Endodermal cell (in vitro differentiated cells): ENCODE measurements around the gene GHRH. TPM values are rescaled to one million over a fixed set of nuclear protein-coding genes. Genes with fewer than 3 reads are reported as not detected.

Experiments used
- DNase-seq: peaks from one replicate; pipeline ENCODE4 v3.0.0-alpha.2; 2017
- H3K27ac ChIP-seq: 2 replicates; pipeline ENCODE4 v1.5.1; 2013; ENCODE audit warnings: mild to moderate bottlenecking, low read depth, low read length, moderate library complexity
- H3K27me3 ChIP-seq: 2 replicates; pipeline ENCODE4 v1.6.1; 2013; ENCODE audit warnings: mild to moderate bottlenecking, low read length, moderate library complexity; ENCODE audit not compliant: insufficient read depth, control insufficient read depth, poor library complexity, severe bottlenecking
- H3K36me3 ChIP-seq: 2 replicates; pipeline ENCODE4 v1.7.0; 2013; ENCODE audit warnings: mild to moderate bottlenecking, low read length, moderate library complexity; ENCODE audit not compliant: control insufficient read depth, insufficient read depth
- H3K4me1 ChIP-seq: one replicate; pipeline ENCODE4 v1.7.0; 2013; ENCODE audit warnings: low read length; ENCODE audit not compliant: control insufficient read depth, insufficient read depth
- H3K4me3 ChIP-seq: 2 replicates; pipeline ENCODE4 v1.5.1; 2013; ENCODE audit warnings: mild to moderate bottlenecking, low read length, moderate library complexity
- H3K9ac ChIP-seq: 2 replicates; pipeline ENCODE4 v1.6.1; 2013; ENCODE audit warnings: mild to moderate bottlenecking, low read length, moderate library complexity; ENCODE audit not compliant: poor library complexity, severe bottlenecking; ENCODE audit errors: extremely low read depth
- H3K9me3 ChIP-seq: 2 replicates; pipeline ENCODE4 v1.6.1; 2013; ENCODE audit warnings: mild to moderate bottlenecking, low read length, moderate library complexity; ENCODE audit not compliant: control insufficient read depth
- H3K27ac Mint-ChIP-seq: 2 replicates; pipeline ENCODE4 v1.8.0; 2020; ENCODE audit warnings: mixed read lengths
- H3K27me3 Mint-ChIP-seq: 2 replicates; pipeline ENCODE4 v1.8.0; 2021; ENCODE audit warnings: mild to moderate bottlenecking, mixed read lengths; ENCODE audit not compliant: insufficient read depth
- H3K36me3 Mint-ChIP-seq: 2 replicates; pipeline ENCODE4 v1.8.0; 2020; ENCODE audit warnings: low read depth, mixed read lengths
- H3K4me1 Mint-ChIP-seq: 2 replicates; pipeline ENCODE4 v1.8.0; 2020; ENCODE audit warnings: mixed read lengths
- H3K4me3 Mint-ChIP-seq: 2 replicates; pipeline ENCODE4 v1.8.0; 2020; ENCODE audit warnings: mild to moderate bottlenecking, moderate library complexity, mixed read lengths
- H3K9me3 Mint-ChIP-seq: 2 replicates; pipeline ENCODE4 v1.8.0; 2020; ENCODE audit warnings: mild to moderate bottlenecking, mixed read lengths
- WGBS, 2 experiments: methylation state at CpG; one replicate each; pipeline versions ENCODE4 v1.1.5 to v1.1.7; 2013; ENCODE audit warnings: missing lambda C conversion rate in 2 of 2, mixed read lengths in 1 of 2; ENCODE audit not compliant: insufficient coverage in 1 of 2, insufficient read length in 1 of 2; 5-methylcytosine and 5-hydroxymethylcytosine counted together
- long read RNA-seq, 4 experiments: library from polyadenylated mRNA in 2 of 4; library from RNA in 1 of 4; library from capped mRNA in 1 of 4; stranded (forward) in 3 of 4; unstranded in 1 of 4; transcript quantifications; one replicate each; pipeline ENCODE4 v2.0.0, GENCODE V29; 2020 to 2021; ENCODE audit warnings: inconsistent platforms in 1 of 4
- polyA plus RNA-seq, 2 experiments: library from polyadenylated mRNA; stranded (reverse); fragments of 50-300 nt; gene quantifications; one replicate each; pipeline ENCODE4 v1.2.3, GENCODE V29; 2013
- total RNA-seq, 2 donors: library from RNA; stranded (reverse); fragmentation: NEBNext Ultra II Directional in 1 of 2; extraction: Animal tissue kit (Norgen Biotek cat#: 25700) in 1 of 2; gene quantifications; 2 replicates in 1 of 2; 3 replicates in 1 of 2; pipeline ENCODE4 v1.2.1, GENCODE V29; 2021
- TF ChIP-seq, protein P1 (sequence below): fragments of 200-600 bp; sonication (generic); conservative IDR thresholded peaks from 2 replicates; pipeline ENCODE4 v1.5.0; 2021; ENCODE audit warnings: antibody characterized with exemption, mild to moderate bottlenecking

The GHRH gene
- not detected for total RNA-seq
- polyA plus RNA-seq (2013, experiment 1 of 2), result 0.78 TPM
- polyA plus RNA-seq (2013, experiment 2 of 2), result not detected
- long read RNA-seq, experiment 1, result 0 reads
- long read RNA-seq, experiment 2, result 0 reads
- long read RNA-seq, experiment 3, result 0 reads
- long read RNA-seq, experiment 4, result 0 reads

DNA sequence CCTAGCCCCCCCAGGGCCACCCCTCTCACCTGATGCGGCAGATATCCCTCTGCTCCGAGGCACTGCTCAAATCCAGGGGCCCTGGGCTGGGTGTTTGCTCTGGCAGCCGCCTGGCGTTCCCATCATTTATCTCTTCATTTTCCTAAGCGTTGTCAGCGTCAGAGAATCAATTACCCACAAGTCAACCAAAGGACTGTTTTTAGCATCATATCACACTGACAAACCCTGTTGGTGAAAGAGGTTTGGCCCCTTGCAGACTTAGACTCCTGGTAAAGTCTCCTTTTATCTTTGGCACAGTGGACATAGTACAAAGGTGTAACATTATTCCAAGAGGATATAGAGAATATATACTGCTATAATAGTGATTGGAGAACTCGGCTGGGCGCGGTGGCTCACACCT lies at the start of gene GHRH:
GHRH (minus strand) TSS at position 101 of the 400 bp plus-strand sequence. CDS start 4,925 bp downstream, outside the sequence.
- Histone ChIP-seq H3K4me3 (no peak within 1 kb of the TSS), H3K27ac (no peak within 1 kb of the TSS), H3K9ac (no peak within 1 kb of the TSS), H3K9me3 (no peaks in the 10 kb centered on the region), H3K4me1 (no peaks in the 10 kb centered on the region), H3K27me3 (no peaks in the 10 kb centered on the region), H3K36me3 (no peaks in the 10 kb centered on the region)
- DNase-seq, result no peak
- TF ChIP-seq, protein P1, sequence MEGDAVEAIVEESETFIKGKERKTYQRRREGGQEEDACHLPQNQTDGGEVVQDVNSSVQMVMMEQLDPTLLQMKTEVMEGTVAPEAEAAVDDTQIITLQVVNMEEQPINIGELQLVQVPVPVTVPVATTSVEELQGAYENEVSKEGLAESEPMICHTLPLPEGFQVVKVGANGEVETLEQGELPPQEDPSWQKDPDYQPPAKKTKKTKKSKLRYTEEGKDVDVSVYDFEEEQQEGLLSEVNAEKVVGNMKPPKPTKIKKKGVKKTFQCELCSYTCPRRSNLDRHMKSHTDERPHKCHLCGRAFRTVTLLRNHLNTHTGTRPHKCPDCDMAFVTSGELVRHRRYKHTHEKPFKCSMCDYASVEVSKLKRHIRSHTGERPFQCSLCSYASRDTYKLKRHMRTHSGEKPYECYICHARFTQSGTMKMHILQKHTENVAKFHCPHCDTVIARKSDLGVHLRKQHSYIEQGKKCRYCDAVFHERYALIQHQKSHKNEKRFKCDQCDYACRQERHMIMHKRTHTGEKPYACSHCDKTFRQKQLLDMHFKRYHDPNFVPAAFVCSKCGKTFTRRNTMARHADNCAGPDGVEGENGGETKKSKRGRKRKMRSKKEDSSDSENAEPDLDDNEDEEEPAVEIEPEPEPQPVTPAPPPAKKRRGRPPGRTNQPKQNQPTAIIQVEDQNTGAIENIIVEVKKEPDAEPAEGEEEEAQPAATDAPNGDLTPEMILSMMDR, result no peak
- Mint-ChIP-seq H3K27ac (no peak within 1 kb of the TSS), H3K4me1 (peaks cover 7% of the 10 kb centered on the region), H3K36me3 (no peaks in the 10 kb centered on the region), H3K4me3 (no peak within 1 kb of the TSS), H3K9me3 (no peaks in the 10 kb centered on the region), H3K27me3 (no peaks in the 10 kb centered on the region)
- 93% methylated on average over 7 to 9 of the region's 9 CpGs for WGBS, 2 experiments

GRCh38 chr20:37310951-37311350 lies 49.3 kb upstream of the GHRH start:
- Histone ChIP-seq H3K4me3 (no peak overlapping the region), H3K9ac (no peak overlapping the region), H3K4me1 (peaks cover 32% of the 10 kb centered on the region), H3K27me3 (no peaks in the 10 kb centered on the region), H3K36me3 (peaks cover 37% of the 10 kb centered on the region), H3K9me3 (no peaks in the 10 kb centered on the region), H3K27ac (peak overlapping the region; percentile 35)
- WGBS, 2 experiments, result 84 to 96% methylated on average over 7 to 11 of the region's 11 CpGs
- Mint-ChIP-seq H3K9me3 (no peaks in the 10 kb centered on the region), H3K36me3 (peaks cover 43% of the 10 kb centered on the region), H3K27ac (peak overlapping the region; percentile 82), H3K27me3 (no peaks in the 10 kb centered on the region), H3K4me1 (peaks cover 60% of the 10 kb centered on the region), H3K4me3 (no peak overlapping the region)
- TF ChIP-seq, protein P1, result no peak
- no peak for DNase-seq

GRCh38 chr20:37309936-37310590 lies 48.4 kb upstream of the GHRH start:
- no peaks in the 10 kb centered on the region for H3K9me3 ChIP-seq
- Mint-ChIP-seq H3K27ac (peak overlapping the region; percentile 88), H3K36me3 (peaks cover 43% of the 10 kb centered on the region), H3K4me3 (no peak overlapping the region), H3K4me1 (peaks cover 58% of the 10 kb centered on the region), H3K9me3 (no peaks in the 10 kb centered on the region), H3K27me3 (no peaks in the 10 kb centered on the region)
- H3K9ac ChIP-seq, result no peak overlapping the region
- H3K27me3 ChIP-seq, result no peaks in the 10 kb centered on the region
- H3K36me3 ChIP-seq, result peaks cover 36% of the 10 kb centered on the region
- 91 to 92% methylated on average over 11 to 16 of the region's 16 CpGs for WGBS, 2 experiments
- TF ChIP-seq, protein P1, result no peak
- peaks cover 25% of the 10 kb centered on the region for H3K4me1 ChIP-seq
- DNase-seq, result no peak
- peak overlapping the region; percentile 19 for H3K27ac ChIP-seq
- no peak overlapping the region for H3K4me3 ChIP-seq
